Aorta (tissue), 5 donors: ENCODE measurements around the gene CD6. TPM values are rescaled to one million over a fixed set of nuclear protein-coding genes. Genes with fewer than 3 reads are reported as not detected.
A peak's percentile ranks its signal among the peaks of the same experiment; 100 is the strongest.

Experiments
- ATAC-seq: fragments of 200-7000 bp; cut with Tn5 transposase; one replicate; pipeline ENCODE4 v1.9.1; 2022; ENCODE audit warnings: moderate library complexity; ENCODE audit not compliant: low FRiP score
- DNase-seq, 2 donors: peaks; one replicate each; pipeline ENCODE4 v3.0.0-alpha.2; 2020
- H3K27ac ChIP-seq, 2 donors: one replicate each; pipeline ENCODE4 v1.5.1; 2013; ENCODE audit warnings: low read length in 2 of 2, mild to moderate bottlenecking in 2 of 2, moderate library complexity in 2 of 2, control low read depth in 1 of 2, inconsistent platforms in 1 of 2, low read depth in 1 of 2
- H3K27me3 ChIP-seq, 2 donors: one replicate each; pipeline ENCODE4 v1.6.1; 2013; ENCODE audit warnings: control low read depth in 1 of 2, low read length in 1 of 2, mild to moderate bottlenecking in 1 of 2, moderate library complexity in 1 of 2; ENCODE audit not compliant: insufficient read depth in 2 of 2, control insufficient read depth in 1 of 2
- H3K36me3 ChIP-seq, 2 donors: one replicate each; pipeline ENCODE4 v1.6.1; 2013; ENCODE audit warnings: control low read depth in 1 of 2, low read length in 1 of 2, mild to moderate bottlenecking in 1 of 2; ENCODE audit not compliant: insufficient read depth in 2 of 2, control insufficient read depth in 1 of 2
- H3K4me1 ChIP-seq, 2 donors: one replicate each; pipeline ENCODE4 v1.6.1; 2013; ENCODE audit warnings: low read length in 2 of 2, control low read depth in 1 of 2, mild to moderate bottlenecking in 1 of 2, moderate library complexity in 1 of 2; ENCODE audit not compliant: insufficient read depth in 2 of 2, control insufficient read depth in 1 of 2
- H3K4me3 ChIP-seq, 2 donors: one replicate each; pipeline ENCODE4 v1.5.1; 2013; ENCODE audit warnings: low read length in 2 of 2, control low read depth in 1 of 2, mild to moderate bottlenecking in 1 of 2
- H3K9me3 ChIP-seq: one replicate; pipeline ENCODE4 v1.6.1; 2013; ENCODE audit warnings: mild to moderate bottlenecking, low read length; ENCODE audit not compliant: control insufficient read depth
- WGBS, 2 donors: extraction: QIAGEN DNeasy Blood & Tissue Kit; methylation state at CpG; one replicate each; pipeline ENCODE4 v1.1.7; 2013; 5-methylcytosine and 5-hydroxymethylcytosine counted together
- intact Hi-C, 2 donors: fragments of 100-400 bp; cut with DNase I; formaldehyde crosslinking; loops; one replicate each; pipeline versions ENCODE4 v1.14.2 to v1.15.0; 2022
- polyA plus RNA-seq, 2 donors: library from polyadenylated mRNA; stranded (reverse); fragments of 200-250 nt; gene quantifications; one replicate each; pipeline ENCODE4 v1.2.3, GENCODE V29; 2013
- total RNA-seq, 2 donors: library from RNA; stranded (reverse); fragmentation: NEBNext Ultra II Directional; extraction: Animal tissue kit (Norgen Biotek cat#: 25700); gene quantifications; one replicate each; pipeline ENCODE4 v1.2.1, GENCODE V29; 2021
- donor health status: healthy with polysubstance abuse.
- donor health status: Bipolar disorder and iron deficiency.
- donor health status: DM: no; HTN: no; CAD: no.
- donor health status: DM: no; HTN: no; CAD: no.
- donor health status: DM: yes; HTN: yes; CAD: no.

The CD6 gene
- total and polyA plus RNA-seq, 4 donors, result 1.3 to 2.2 (median 1.4) TPM

- H3K36me3 ChIP-seq, result no peaks in the 10 kb centered on the region
- H3K27ac ChIP-seq, result no peak overlapping the region
- 96% methylated on average over 37 of the region's 37 CpGs for WGBS, 2 donors
- DNase-seq (no peak), ATAC-seq (no peak)
- H3K9me3 ChIP-seq, result no peaks in the 10 kb centered on the region
- no peaks in the 10 kb centered on the region for H3K27me3 ChIP-seq
- intact Hi-C loops, result no loop called here
- no peaks in the 10 kb centered on the region for H3K4me1 ChIP-seq
- no peak overlapping the region for H3K4me3 ChIP-seq
Measured at GRCh38 chr11:60933416-60934123, 37.9 kb upstream of the CD6 start.

GRCh38 chr11:60934124-60934789 lies 37.2 kb upstream of the CD6 start:
- ATAC-seq (no peak), DNase-seq (no peak)
- WGBS, 2 donors, result 95% methylated on average over 55 to 57 of the region's 57 CpGs
- Histone ChIP-seq H3K4me1 (no peaks in the 10 kb centered on the region), H3K4me3 (no peak overlapping the region), H3K36me3 (peaks cover 0 to under 1% of the 10 kb centered on the region in 2 donors), H3K27ac (no peak overlapping the region), H3K9me3 (no peaks in the 10 kb centered on the region), H3K27me3 (no peaks in the 10 kb centered on the region)
- intact Hi-C loops, result no loop called here

- intact Hi-C loops, result no loop called here
- DNase-seq, result no peak
- Histone ChIP-seq H3K36me3 (peaks cover 0 to 2% of the 10 kb centered on the region in 2 donors), H3K27ac (no peak overlapping the region), H3K27me3 (no peaks in the 10 kb centered on the region), H3K4me3 (no peak overlapping the region), H3K4me1 (no peaks in the 10 kb centered on the region), H3K9me3 (no peaks in the 10 kb centered on the region)
- WGBS, 2 donors, result 89 to 90% methylated on average over 19 to 21 of the region's 21 CpGs
- no peak for ATAC-seq
Measured at GRCh38 chr11:60934790-60935605, 36.5 kb upstream of the CD6 start.

GRCh38 chr11:60935676-60936442 lies 35.6 kb upstream of the CD6 start:
- WGBS, 2 donors, result 91% methylated on average over 24 to 27 of the region's 27 CpGs
- Histone ChIP-seq H3K27me3 (no peaks in the 10 kb centered on the region), H3K27ac (no peak overlapping the region), H3K9me3 (no peaks in the 10 kb centered on the region), H3K4me1 (no peaks in the 10 kb centered on the region), H3K4me3 (no peak overlapping the region), H3K36me3 (peaks cover 0 to 2% of the 10 kb centered on the region in 2 donors)
- DNase-seq (peak in 1 of 2 donors; percentile 65), ATAC-seq (no peak)
- intact Hi-C loops, result no loop called here

- no peak overlapping the region for H3K27ac ChIP-seq
- DNase-seq, result peak in 1 of 2 donors; percentile 71
- no peak for ATAC-seq
Measured at GRCh38 chr11:60936467-60937143, 34.9 kb upstream of the CD6 start.

GRCh38 chr11:60937144-60937527 lies 34.3 kb upstream of the CD6 start:
- 67 to 73% methylated on average over 12 of the region's 12 CpGs for WGBS, 2 donors
- Histone ChIP-seq H3K4me3 (no peak overlapping the region), H3K27ac (no peak overlapping the region), H3K36me3 (peaks cover 0 to 2% of the 10 kb centered on the region in 2 donors), H3K4me1 (no peaks in the 10 kb centered on the region), H3K27me3 (no peaks in the 10 kb centered on the region), H3K9me3 (no peaks in the 10 kb centered on the region)
- no peak for ATAC-seq
- DNase-seq, result no peak
- intact Hi-C loops, result no loop called here

More at GRCh38 chr11:60936467-60937143, 34.9 kb upstream of the CD6 start:
- no peaks in the 10 kb centered on the region for H3K4me1 ChIP-seq
- no peaks in the 10 kb centered on the region for H3K9me3 ChIP-seq
- 89 to 90% methylated on average over 17 to 18 of the region's 18 CpGs for WGBS, 2 donors
- intact Hi-C loops, result no loop called here
- H3K36me3 ChIP-seq, result peaks cover 0 to 2% of the 10 kb centered on the region in 2 donors
- H3K27me3 ChIP-seq, result no peaks in the 10 kb centered on the region
- no peak overlapping the region for H3K4me3 ChIP-seq

- Histone ChIP-seq H3K36me3 (peaks cover 0 to 2% of the 10 kb centered on the region in 2 donors), H3K4me1 (no peaks in the 10 kb centered on the region), H3K4me3 (no peak overlapping the region), H3K9me3 (no peaks in the 10 kb centered on the region), H3K27me3 (no peaks in the 10 kb centered on the region), H3K27ac (no peak overlapping the region)
- WGBS, 2 donors, result 91 to 93% methylated on average over 8 of the region's 8 CpGs
- ATAC-seq (no peak), DNase-seq (no peak)
- intact Hi-C loops, result no loop called here
Measured at GRCh38 chr11:60937811-60938210, 33.7 kb upstream of the CD6 start.

- WGBS, 2 donors, result 68 to 80% methylated on average over 9 of the region's 9 CpGs
- no peaks in the 10 kb centered on the region for H3K4me1 ChIP-seq
- no peaks in the 10 kb centered on the region for H3K9me3 ChIP-seq
- no peak overlapping the region for H3K4me3 ChIP-seq
- ATAC-seq, result no peak
- H3K36me3 ChIP-seq, result peaks cover 0 to 2% of the 10 kb centered on the region in 2 donors
- intact Hi-C loops, result no loop called here
- no peaks in the 10 kb centered on the region for H3K27me3 ChIP-seq
- no peak overlapping the region for H3K27ac ChIP-seq
- no peak for DNase-seq
Measured at GRCh38 chr11:60938500-60938899, 33.0 kb upstream of the CD6 start.
